K562 (cell line): ENCODE data around the gene NBPF20. TPM values are rescaled to one million over a fixed set of nuclear protein-coding genes. Genes with fewer than 3 reads are reported as not detected.

Experiments used
- KAT7 ChIP-seq: sonication (generic); formaldehyde crosslinking; IDR thresholded peaks from 2 replicates; pipeline ENCODE4 v1.8.0; 2022; ENCODE audit warnings: missing genetic modification reagents, mild to moderate bottlenecking, borderline replicate concordance
- MCM3 ChIP-seq: fragments of 450-650 bp; IDR thresholded peaks from 2 replicates; pipeline ENCODE4 v1.6.1; 2016
- MED1 ChIP-seq: sonication (generic); formaldehyde crosslinking; IDR thresholded peaks from 2 replicates; pipeline ENCODE4 v1.8.1; 2023; ENCODE audit warnings: missing genetic modification reagents, borderline replicate concordance
- NR1H2 ChIP-seq: sonication (generic); formaldehyde crosslinking; IDR thresholded peaks from 2 replicates; pipeline ENCODE4 v1.4.0; 2020; ENCODE audit warnings: mild to moderate bottlenecking, missing genetic modification reagents
- PRMT5 ChIP-seq: sonication (generic); formaldehyde crosslinking; IDR thresholded peaks from 2 replicates; pipeline ENCODE4 v1.5.0; 2020; ENCODE audit warnings: missing genetic modification reagents
- SRF ChIP-seq, 2 experiments: fragments of 250-450, 450-650 bp in 1 of 2; sonication (Bioruptor Pico) in 1 of 2; sonication (generic) in 1 of 2; formaldehyde crosslinking; IDR thresholded peaks; 2 replicates each; pipeline versions ENCODE4 v1.5.0 to v1.5.1; 2020 to 2022; ENCODE audit warnings: mild to moderate bottlenecking in 1 of 2, missing genetic modification reagents in 1 of 2
- TAF9B ChIP-seq: fragments of 450-650 bp; IDR thresholded peaks from 2 replicates; pipeline ENCODE4 v1.6.1; 2018; ENCODE audit warnings: mild to moderate bottlenecking; ENCODE audit not compliant: partially characterized antibody
- ZFPM2 ChIP-seq: fragments of 250-450 bp; sonication (Bioruptor Pico); IDR thresholded peaks from 2 replicates; pipeline ENCODE4 v1.5.1; 2022; ENCODE audit warnings: mild to moderate bottlenecking
- ZNF586 ChIP-seq: fragments of 450-650 bp; formaldehyde crosslinking; conservative IDR thresholded peaks from 2 replicates; pipeline ENCODE4 v1.4.0; 2020; ENCODE audit warnings: mild to moderate bottlenecking, moderate library complexity
- polyA plus RNA-seq, 8 experiments: library from polyadenylated mRNA; depleted of rRNA in 4 of 8; stranded (reverse) in 5 of 8; unstranded in 3 of 8; fragments of >200 nt; fragmentation: Nextera tagmentation in 2 of 8; fragmentation: Illumina TruSeq in 1 of 8; extraction: Ambion mirVana in 2 of 8; extraction: Trizol in 1 of 8; gene quantifications; 2 replicates each; pipeline versions ENCODE4 v1.2.1 to v1.2.3, GENCODE V29; 2011 to 2014; ENCODE audit warnings: inconsistent platforms in 1 of 8, missing spikeins in 1 of 8
- total RNA-seq, 7 experiments: library from RNA; depleted of rRNA in 6 of 7; stranded (reverse); fragments of >200 nt in 6 of 7; fragmentation: Illumina TruSeq in 2 of 7; extraction: Trizol in 2 of 7; gene quantifications; 2 replicates each; pipeline versions ENCODE4 v1.2.1 to v1.2.3, GENCODE V29; 2011 to 2021; ENCODE audit warnings: low replicate concordance in 1 of 7
- TF ChIP-seq, protein P1 (sequence below): fragments of 450-650 bp; IDR thresholded peaks from 2 replicates; pipeline ENCODE4 v1.6.1; 2018; ENCODE audit not compliant: partially characterized antibody
- TF ChIP-seq, protein P2 (sequence below): fragments of 450-650 bp; IDR thresholded peaks from 2 replicates; pipeline ENCODE4 v1.6.1; 2017; ENCODE audit warnings: antibody characterized with exemption, mild to moderate bottlenecking
- TF ChIP-seq, protein P3 (sequence below): fragments of 450-650 bp; IDR thresholded peaks from 2 replicates; pipeline ENCODE4 v1.6.1; 2016; ENCODE audit warnings: antibody characterized with exemption
- TF ChIP-seq, protein P4 (sequence below), 2 experiments: fragments of 200-800 bp in 1 of 2; sonication (Bioruptor generic) in 1 of 2; sonication (generic) in 1 of 2; formaldehyde crosslinking in 1 of 2; IDR thresholded peaks in 1 of 2; conservative IDR thresholded peaks in 1 of 2; 2 replicates each; pipeline versions ENCODE4 v1.5.0 to v1.6.1; 2016 to 2020; ENCODE audit warnings: missing compliant biosample characterization in 1 of 2, missing genetic modification characterization in 1 of 2, missing genetic modification reagents in 1 of 2

Gene NBPF20
- total and polyA plus RNA-seq, 9 of the 15 experiments (the other 6 are each of a cell fraction or from before 2014, with no cell fraction given): 0.38 to 2.7 (median 1.00) TPM

DNA sequence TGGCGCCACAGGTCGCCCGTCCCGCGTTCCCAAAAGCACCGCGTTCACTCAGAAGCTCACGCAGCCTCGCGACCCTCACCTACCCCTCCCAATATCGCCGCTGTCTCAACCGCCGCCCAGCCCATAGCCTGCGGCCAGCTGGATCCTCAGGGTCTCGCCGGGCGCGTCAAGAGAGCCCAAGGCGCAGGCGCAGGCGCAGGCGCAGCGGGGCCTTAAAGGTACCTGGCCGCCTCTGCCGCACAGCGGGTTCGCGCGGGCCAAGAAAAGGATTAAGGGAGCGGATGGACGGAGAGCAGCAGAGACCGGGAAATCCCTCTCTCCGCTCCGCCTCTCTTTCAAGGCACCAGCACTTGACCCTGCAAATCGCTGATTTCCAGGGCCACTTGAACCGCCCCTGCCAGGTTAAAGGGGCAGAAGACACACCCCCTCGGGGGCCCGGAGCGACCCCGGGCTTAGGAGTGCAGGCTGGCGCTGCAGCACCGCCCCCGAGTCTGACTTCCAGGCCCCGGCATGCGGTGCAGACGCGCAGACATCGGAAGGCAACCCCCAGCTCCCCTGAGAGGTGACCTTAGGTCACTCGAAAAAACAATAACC is at the start of gene NBPF20 (continued):
- TF ChIP-seq MED1 (CRISPR knock-in tag) (no peak), PRMT5 (CRISPR knock-in tag) (no peak), NR1H2 (no peak), KAT7 (no peak), ZFPM2 (no peak), TAF9B (no peak), SRF (CRISPR knock-in tag; IDR thresholded peaks at IDR 0.05) (0 out of 4 replicates have a peak, but pooled peaks of 1 of the 2 experiments have one; percentile 21), ZNF586 (CRISPR knock-in tag) (no peak), MCM3 (no peak)
- TF ChIP-seq, protein P1, sequence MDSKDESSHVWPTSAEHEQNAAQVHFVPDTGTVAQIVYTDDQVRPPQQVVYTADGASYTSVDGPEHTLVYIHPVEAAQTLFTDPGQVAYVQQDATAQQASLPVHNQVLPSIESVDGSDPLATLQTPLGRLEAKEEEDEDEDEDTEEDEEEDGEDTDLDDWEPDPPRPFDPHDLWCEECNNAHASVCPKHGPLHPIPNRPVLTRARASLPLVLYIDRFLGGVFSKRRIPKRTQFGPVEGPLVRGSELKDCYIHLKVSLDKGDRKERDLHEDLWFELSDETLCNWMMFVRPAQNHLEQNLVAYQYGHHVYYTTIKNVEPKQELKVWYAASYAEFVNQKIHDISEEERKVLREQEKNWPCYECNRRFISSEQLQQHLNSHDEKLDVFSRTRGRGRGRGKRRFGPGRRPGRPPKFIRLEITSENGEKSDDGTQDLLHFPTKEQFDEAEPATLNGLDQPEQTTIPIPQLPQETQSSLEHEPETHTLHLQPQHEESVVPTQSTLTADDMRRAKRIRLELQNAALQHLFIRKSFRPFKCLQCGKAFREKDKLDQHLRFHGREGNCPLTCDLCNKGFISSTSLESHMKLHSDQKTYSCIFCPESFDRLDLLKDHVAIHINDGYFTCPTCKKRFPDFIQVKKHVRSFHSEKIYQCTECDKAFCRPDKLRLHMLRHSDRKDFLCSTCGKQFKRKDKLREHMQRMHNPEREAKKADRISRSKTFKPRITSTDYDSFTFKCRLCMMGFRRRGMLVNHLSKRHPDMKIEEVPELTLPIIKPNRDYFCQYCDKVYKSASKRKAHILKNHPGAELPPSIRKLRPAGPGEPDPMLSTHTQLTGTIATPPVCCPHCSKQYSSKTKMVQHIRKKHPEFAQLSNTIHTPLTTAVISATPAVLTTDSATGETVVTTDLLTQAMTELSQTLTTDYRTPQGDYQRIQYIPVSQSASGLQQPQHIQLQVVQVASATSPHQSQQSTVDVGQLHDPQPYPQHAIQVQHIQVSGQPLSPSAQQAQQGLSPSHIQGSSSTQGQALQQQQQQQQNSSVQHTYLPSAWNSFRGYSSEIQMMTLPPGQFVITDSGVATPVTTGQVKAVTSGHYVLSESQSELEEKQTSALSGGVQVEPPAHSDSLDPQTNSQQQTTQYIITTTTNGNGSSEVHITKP: no peak
- TF ChIP-seq, protein P2, sequence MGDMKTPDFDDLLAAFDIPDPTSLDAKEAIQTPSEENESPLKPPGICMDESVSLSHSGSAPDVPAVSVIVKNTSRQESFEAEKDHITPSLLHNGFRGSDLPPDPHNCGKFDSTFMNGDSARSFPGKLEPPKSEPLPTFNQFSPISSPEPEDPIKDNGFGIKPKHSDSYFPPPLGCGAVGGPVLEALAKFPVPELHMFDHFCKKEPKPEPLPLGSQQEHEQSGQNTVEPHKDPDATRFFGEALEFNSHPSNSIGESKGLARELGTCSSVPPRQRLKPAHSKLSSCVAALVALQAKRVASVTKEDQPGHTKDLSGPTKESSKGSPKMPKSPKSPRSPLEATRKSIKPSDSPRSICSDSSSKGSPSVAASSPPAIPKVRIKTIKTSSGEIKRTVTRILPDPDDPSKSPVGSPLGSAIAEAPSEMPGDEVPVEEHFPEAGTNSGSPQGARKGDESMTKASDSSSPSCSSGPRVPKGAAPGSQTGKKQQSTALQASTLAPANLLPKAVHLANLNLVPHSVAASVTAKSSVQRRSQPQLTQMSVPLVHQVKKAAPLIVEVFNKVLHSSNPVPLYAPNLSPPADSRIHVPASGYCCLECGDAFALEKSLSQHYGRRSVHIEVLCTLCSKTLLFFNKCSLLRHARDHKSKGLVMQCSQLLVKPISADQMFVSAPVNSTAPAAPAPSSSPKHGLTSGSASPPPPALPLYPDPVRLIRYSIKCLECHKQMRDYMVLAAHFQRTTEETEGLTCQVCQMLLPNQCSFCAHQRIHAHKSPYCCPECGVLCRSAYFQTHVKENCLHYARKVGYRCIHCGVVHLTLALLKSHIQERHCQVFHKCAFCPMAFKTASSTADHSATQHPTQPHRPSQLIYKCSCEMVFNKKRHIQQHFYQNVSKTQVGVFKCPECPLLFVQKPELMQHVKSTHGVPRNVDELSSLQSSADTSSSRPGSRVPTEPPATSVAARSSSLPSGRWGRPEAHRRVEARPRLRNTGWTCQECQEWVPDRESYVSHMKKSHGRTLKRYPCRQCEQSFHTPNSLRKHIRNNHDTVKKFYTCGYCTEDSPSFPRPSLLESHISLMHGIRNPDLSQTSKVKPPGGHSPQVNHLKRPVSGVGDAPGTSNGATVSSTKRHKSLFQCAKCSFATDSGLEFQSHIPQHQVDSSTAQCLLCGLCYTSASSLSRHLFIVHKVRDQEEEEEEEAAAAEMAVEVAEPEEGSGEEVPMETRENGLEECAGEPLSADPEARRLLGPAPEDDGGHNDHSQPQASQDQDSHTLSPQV: no peak
- TF ChIP-seq, protein P3, sequence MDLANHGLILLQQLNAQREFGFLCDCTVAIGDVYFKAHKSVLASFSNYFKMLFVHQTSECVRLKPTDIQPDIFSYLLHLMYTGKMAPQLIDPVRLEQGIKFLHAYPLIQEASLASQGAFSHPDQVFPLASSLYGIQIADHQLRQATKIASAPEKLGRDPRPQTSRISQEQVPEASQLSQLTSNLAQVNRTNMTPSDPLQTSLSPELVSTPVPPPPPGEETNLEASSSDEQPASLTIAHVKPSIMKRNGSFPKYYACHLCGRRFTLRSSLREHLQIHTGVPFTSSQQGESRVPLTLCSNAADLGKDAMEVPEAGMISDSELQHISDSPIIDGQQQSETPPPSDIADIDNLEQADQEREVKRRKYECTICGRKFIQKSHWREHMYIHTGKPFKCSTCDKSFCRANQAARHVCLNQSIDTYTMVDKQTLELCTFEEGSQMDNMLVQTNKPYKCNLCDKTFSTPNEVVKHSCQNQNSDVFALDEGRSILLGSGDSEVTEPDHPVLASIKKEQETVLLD: peak; percentile 98
- TF ChIP-seq, protein P4, sequence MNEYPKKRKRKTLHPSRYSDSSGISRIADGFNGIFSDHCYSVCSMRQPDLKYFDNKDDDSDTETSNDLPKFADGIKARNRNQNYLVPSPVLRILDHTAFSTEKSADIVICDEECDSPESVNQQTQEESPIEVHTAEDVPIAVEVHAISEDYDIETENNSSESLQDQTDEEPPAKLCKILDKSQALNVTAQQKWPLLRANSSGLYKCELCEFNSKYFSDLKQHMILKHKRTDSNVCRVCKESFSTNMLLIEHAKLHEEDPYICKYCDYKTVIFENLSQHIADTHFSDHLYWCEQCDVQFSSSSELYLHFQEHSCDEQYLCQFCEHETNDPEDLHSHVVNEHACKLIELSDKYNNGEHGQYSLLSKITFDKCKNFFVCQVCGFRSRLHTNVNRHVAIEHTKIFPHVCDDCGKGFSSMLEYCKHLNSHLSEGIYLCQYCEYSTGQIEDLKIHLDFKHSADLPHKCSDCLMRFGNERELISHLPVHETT (CRISPR knock-in tag; conservative IDR thresholded peaks at IDR 0.05 in 1 of 2, IDR thresholded peaks at IDR 0.05 in 1 of 2): no peak
